B cell (primary cell): Measurements from ENCODE around the gene ALKBH8. TPM values are rescaled to one million over a fixed set of nuclear protein-coding genes. Genes with fewer than 3 reads are reported as not detected.

Experiments
- ATAC-seq: fragments of 200-7000 bp; cut with Tn5 transposase; one replicate; pipeline ENCODE4 v1.10.0; 2021; ENCODE audit warnings: low read depth, mild to moderate bottlenecking, moderate number of reproducible peaks, moderate library complexity
- CTCF ChIA-PET: fragments of 350-600 bp; sonication (Branson Sonifier 250); formaldehyde crosslinking; loops from one replicate; lab custom pipeline; 2021; ENCODE audit warnings: antibody characterized with exemption, inconsistent platforms; lab: Charles Lee
- POLR2A ChIA-PET: fragments of 350-600 bp; sonication (Branson Sonifier 250); formaldehyde crosslinking; loops from one replicate; lab custom pipeline; 2021; ENCODE audit warnings: antibody characterized with exemption; lab: Charles Lee
- DNase-seq: peaks from one replicate; pipeline ENCODE4 v3.0.0; 2013
- H2AFZ ChIP-seq: 2 replicates; pipeline ENCODE4 v1.6.1; 2012; ENCODE audit warnings: mild to moderate bottlenecking, low read depth, low read length; ENCODE audit not compliant: insufficient read depth, poor library complexity, severe bottlenecking
- H3K27ac ChIP-seq, 2 donors: 1 replicate in 1 of 2; 2 replicates in 1 of 2; pipeline ENCODE4 v1.5.1; 2012 to 2013; ENCODE audit warnings: low read length in 2 of 2, mild to moderate bottlenecking in 2 of 2, moderate library complexity in 1 of 2
- H3K27me3 ChIP-seq, 4 experiments: fragments of 200-600 bp in 1 of 4; sonication (generic) in 1 of 4; replicated peaks in 1 of 4; 1 replicate in 2 of 4; 2 replicates in 2 of 4; pipeline versions ENCODE4 v1.6.1 to v1.7.0; 2013 to 2016; ENCODE audit warnings: low read length in 3 of 4, mild to moderate bottlenecking in 2 of 4, mixed read lengths in 1 of 4, moderate library complexity in 1 of 4; ENCODE audit not compliant: insufficient read depth in 4 of 4, control insufficient read depth in 3 of 4; ENCODE audit errors: control extremely low read depth in 1 of 4
- H3K36me3 ChIP-seq, 2 experiments: replicated peaks in 1 of 2; 1 replicate in 1 of 2; 2 replicates in 1 of 2; pipeline versions ENCODE4 v1.6.1 to v1.7.1; 2013; ENCODE audit warnings: low read length in 1 of 2; ENCODE audit not compliant: insufficient read depth in 2 of 2, control insufficient read depth in 1 of 2; ENCODE audit errors: control extremely low read depth in 1 of 2, extremely low read depth in 1 of 2
- H3K4me1 ChIP-seq, 2 donors: fragments of 200-600 bp in 1 of 2; sonication (generic) in 1 of 2; 1 replicate in 1 of 2; 2 replicates in 1 of 2; pipeline versions ENCODE4 v1.5.1 to v1.6.1; 2013 to 2017; ENCODE audit warnings: low read length in 2 of 2; ENCODE audit not compliant: control insufficient read depth in 2 of 2, insufficient read depth in 2 of 2
- H3K4me2 ChIP-seq: replicated peaks from 2 replicates; pipeline ENCODE3; 2012; ENCODE audit warnings: mild to moderate bottlenecking, low read depth, low read length; ENCODE audit not compliant: poor library complexity, severe bottlenecking
- H3K4me3 ChIP-seq, 5 experiments: fragments of 200-600 bp in 1 of 5; sonication (generic) in 1 of 5; 1 replicate in 3 of 5; 2 replicates in 2 of 5; pipeline versions ENCODE4 v1.5.1 to v1.7.0; 2011 to 2016; ENCODE audit warnings: low read length in 4 of 5, mild to moderate bottlenecking in 4 of 5, low read depth in 2 of 5, control low read depth in 1 of 5, moderate library complexity in 1 of 5; ENCODE audit not compliant: insufficient read depth in 1 of 5; ENCODE audit errors: control extremely low read depth in 1 of 5, extremely low read depth in 1 of 5
- H3K79me2 ChIP-seq: fragments of 200-600 bp; sonication (generic); one replicate; pipeline ENCODE4 v1.6.0; 2016; ENCODE audit warnings: low read length; ENCODE audit not compliant: control insufficient read depth, insufficient read depth
- H3K9ac ChIP-seq: fragments of 200-600 bp; sonication (generic); 2 replicates; pipeline ENCODE4 v1.6.1; 2017; ENCODE audit warnings: mild to moderate bottlenecking, low read length, moderate library complexity
- H3K9me3 ChIP-seq, 3 donors: one replicate each; pipeline versions ENCODE4 v1.6.1 to v1.7.1; 2013; ENCODE audit warnings: low read length in 2 of 3; ENCODE audit not compliant: control insufficient read depth in 2 of 3, insufficient read depth in 1 of 3; ENCODE audit errors: control extremely low read depth in 1 of 3
- H4K20me1 ChIP-seq: 2 replicates; pipeline ENCODE4 v1.6.0; 2012; ENCODE audit warnings: mild to moderate bottlenecking, low read length; ENCODE audit not compliant: insufficient read depth, control insufficient read depth, poor library complexity, severe bottlenecking
- H3K27ac Mint-ChIP-seq: one replicate; pipeline ENCODE4 v1.8.0; 2021; ENCODE audit warnings: mixed read lengths
- H3K27me3 Mint-ChIP-seq: one replicate; pipeline ENCODE4 v1.8.0; 2021; ENCODE audit warnings: mixed read lengths
- H3K4me1 Mint-ChIP-seq: one replicate; pipeline ENCODE4 v1.8.0; 2021; ENCODE audit warnings: mixed read lengths
- H3K4me3 Mint-ChIP-seq: one replicate; pipeline ENCODE4 v1.8.0; 2021; ENCODE audit warnings: mixed read lengths
- H3K9me3 Mint-ChIP-seq: one replicate; pipeline ENCODE4 v1.8.0; 2022; ENCODE audit warnings: mixed read lengths; ENCODE audit not compliant: insufficient read depth
- CTCF ChIP-seq: fragments of 200-600 bp; IDR thresholded peaks from one replicate; pipeline ENCODE4 v1.8.0; 2022; ENCODE audit warnings: antibody characterized with exemption, mild to moderate bottlenecking
- EZH2 ChIP-seq: IDR thresholded peaks from 2 replicates; pipeline ENCODE4 v1.6.1; 2012; ENCODE audit warnings: borderline replicate concordance, low read depth, mild to moderate bottlenecking, moderate library complexity, low read length; ENCODE audit not compliant: insufficient read depth, poor library complexity, severe bottlenecking
- WGBS: methylation state at CpG from one replicate; pipeline ENCODE4 v1.1.5; 2013; ENCODE audit warnings: missing lambda C conversion rate; ENCODE audit not compliant: insufficient coverage; 5-methylcytosine and 5-hydroxymethylcytosine counted together
- intact Hi-C: fragments of 100-400 bp; cut with micrococcal nuclease; formaldehyde crosslinking; loops from one replicate; pipeline ENCODE4 v1.10.0; 2022
- polyA plus RNA-seq: library from polyadenylated mRNA; depleted of rRNA; stranded (reverse); fragments of >200 nt; gene quantifications from 2 replicates; pipeline ENCODE4 v1.2.3, GENCODE V29; 2012
- total RNA-seq, 2 donors: library from RNA; stranded (reverse); fragments of 120-200 nt in 1 of 2; gene quantifications; 1 replicate in 1 of 2; 2 replicates in 1 of 2; pipeline versions ENCODE4 v1.2.3 to v1.2.4, GENCODE V29; 2013 to 2022

Gene ALKBH8
- total and polyA plus RNA-seq, 2 donors (not counting 1 experiment from before 2014, with no cell fraction given): 4.0 to 13.3 TPM

- Histone ChIP-seq H3K27me3 (no peaks in the 10 kb centered on the region), H3K36me3 (no peaks in the 10 kb centered on the region), H3K9ac (no peak overlapping the region), H4K20me1 (no peaks in the 10 kb centered on the region), H3K4me3 (no peak overlapping the region), H3K79me2 (no peaks in the 10 kb centered on the region), H3K4me1 (no peaks in the 10 kb centered on the region), H3K4me2 (no peak overlapping the region), H3K27ac (no peak overlapping the region), H2AFZ (no peak overlapping the region), H3K9me3 (peaks cover 0 to 4% (median 2%) of the 10 kb centered on the region in 3 donors)
- Mint-ChIP-seq H3K27me3 (peaks cover 5% of the 10 kb centered on the region), H3K27ac (no peak overlapping the region), H3K9me3 (no peaks in the 10 kb centered on the region), H3K4me3 (no peak overlapping the region), H3K4me1 (no peaks in the 10 kb centered on the region)
- no peak for TF ChIP-seq CTCF
- TF ChIP-seq EZH2: no peak
- ATAC-seq (no peak), DNase-seq (no peak)
- ChIA-PET POLR2A (no interaction called here), CTCF (no interaction called here)
- intact Hi-C loops: no loop called here
- WGBS: 95% methylated on average over 2 of the region's 4 CpGs
These were observed 69.5 kb downstream of the ALKBH8 start for GRCh38 chr11:107496011-107496410.

DNA sequence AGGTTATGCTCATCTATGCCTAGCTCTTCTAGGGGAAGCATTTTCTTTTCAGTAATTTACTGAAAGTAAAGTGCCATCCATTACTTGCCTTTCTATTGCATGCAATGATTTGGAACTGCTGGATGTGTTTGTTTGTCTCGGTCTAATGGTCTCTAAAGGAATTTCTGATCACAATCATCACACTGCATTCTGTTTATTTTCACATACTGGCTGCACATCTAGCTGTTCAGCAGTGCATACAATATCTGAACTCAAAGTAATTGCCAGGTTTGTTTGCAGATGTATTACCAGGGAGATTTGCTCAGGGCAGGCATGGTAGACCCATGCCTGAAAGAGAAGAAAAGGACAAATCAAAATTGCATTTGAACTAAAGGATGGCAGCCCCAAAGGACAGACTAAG lies 71.5 kb downstream of the ALKBH8 start:
- Mint-ChIP-seq H3K4me1 (no peaks in the 10 kb centered on the region), H3K27me3 (peaks cover 5% of the 10 kb centered on the region), H3K4me3 (no peak overlapping the region), H3K9me3 (no peaks in the 10 kb centered on the region), H3K27ac (no peak overlapping the region)
- ATAC-seq (no peak), DNase-seq (no peak)
- Histone ChIP-seq H2AFZ (no peak overlapping the region), H3K27ac (no peak overlapping the region), H3K4me1 (no peaks in the 10 kb centered on the region), H3K9ac (no peak overlapping the region), H3K4me3 (no peak overlapping the region), H3K9me3 (peaks cover 0 to 4% (median 0%) of the 10 kb centered on the region in 3 donors), H3K79me2 (no peaks in the 10 kb centered on the region), H3K36me3 (no peaks in the 10 kb centered on the region), H3K4me2 (no peak overlapping the region), H4K20me1 (no peaks in the 10 kb centered on the region), H3K27me3 (no peaks in the 10 kb centered on the region)
- no CpG with 5 or more reads among the region's 1 CpG for WGBS
- CTCF ChIA-PET: no interaction called here
- POLR2A ChIA-PET: no interaction called here
- intact Hi-C loops: no loop called here
- TF ChIP-seq EZH2 (no peak), CTCF (no peak)
